ENCODE results near the gene SORCS2.

SORCS2 gene

GRCh38 chr4:7286798-7287197, 94.5 kb downstream of the SORCS2 start:
- no peak overlapping the region for H3K4me3 ChIP-seq (ENCODE audit: low read depth, low read length)
- TF ChIP-seq MYC (IDR thresholded peaks at IDR 0.05; ENCODE audit: low read depth, low read length) (no peak), MAX (IDR thresholded peaks at IDR 0.05; ENCODE audit: low read depth, low read length) (no peak), CTCF (IDR thresholded peaks at IDR 0.05; ENCODE audit: low read depth, low read length) (no peak), POLR2A (IDR thresholded peaks at IDR 0.05; ENCODE audit: extremely low read depth, insufficient read length) (no peak)
- no peak for DNase-seq (ENCODE audit: low read depth)

GRCh38 chr4:7287274-7287917, 95.1 kb downstream of the SORCS2 start:
- no peak for DNase-seq (ENCODE audit: low read depth)
- no peak for TF ChIP-seq MYC (IDR thresholded peaks at IDR 0.05; ENCODE audit: low read depth, low read length)
- no peak for TF ChIP-seq MAX (IDR thresholded peaks at IDR 0.05; ENCODE audit: low read depth, low read length)
- no peak for TF ChIP-seq POLR2A (IDR thresholded peaks at IDR 0.05; ENCODE audit: extremely low read depth, insufficient read length)
- no peak for TF ChIP-seq CTCF (IDR thresholded peaks at IDR 0.05; ENCODE audit: low read depth, low read length)

GRCh38 chr4:7287918-7288280, 95.6 kb downstream of the SORCS2 start:
- TF ChIP-seq CTCF (IDR thresholded peaks at IDR 0.05; ENCODE audit: low read depth, low read length) = no peak
- TF ChIP-seq MYC (IDR thresholded peaks at IDR 0.05; ENCODE audit: low read depth, low read length) = no peak
- no peak for TF ChIP-seq MAX (IDR thresholded peaks at IDR 0.05; ENCODE audit: low read depth, low read length)
- TF ChIP-seq POLR2A (IDR thresholded peaks at IDR 0.05; ENCODE audit: extremely low read depth, insufficient read length) = no peak

More at GRCh38 chr4:7287274-7287917, 95.1 kb downstream of the SORCS2 start:
- no peak overlapping the region for H3K4me3 ChIP-seq (ENCODE audit: low read depth, low read length)

GRCh38 chr4:7288751-7289523, 96.6 kb downstream of the SORCS2 start:
- H3K4me3 ChIP-seq (ENCODE audit: low read depth, low read length) = no peak overlapping the region
- DNase-seq (ENCODE audit: low read depth) = no peak
- TF ChIP-seq MAX (IDR thresholded peaks at IDR 0.05; ENCODE audit: low read depth, low read length) = no peak
- no peak for TF ChIP-seq CTCF (IDR thresholded peaks at IDR 0.05; ENCODE audit: low read depth, low read length)
- TF ChIP-seq MYC (IDR thresholded peaks at IDR 0.05; ENCODE audit: low read depth, low read length) = no peak
- no peak for TF ChIP-seq POLR2A (IDR thresholded peaks at IDR 0.05; ENCODE audit: extremely low read depth, insufficient read length)

More at GRCh38 chr4:7287918-7288280, 95.6 kb downstream of the SORCS2 start:
- H3K4me3 ChIP-seq (ENCODE audit: low read depth, low read length) = no peak overlapping the region
- no peak for DNase-seq (ENCODE audit: low read depth)

- TF ChIP-seq MYC (IDR thresholded peaks at IDR 0.05; ENCODE audit: low read depth, low read length) (no peak), POLR2A (IDR thresholded peaks at IDR 0.05; ENCODE audit: extremely low read depth, insufficient read length) (no peak), CTCF (IDR thresholded peaks at IDR 0.05; ENCODE audit: low read depth, low read length) (no peak), MAX (IDR thresholded peaks at IDR 0.05; ENCODE audit: low read depth, low read length) (no peak)
- H3K4me3 ChIP-seq (ENCODE audit: low read depth, low read length) = no peak overlapping the region
- no peak for DNase-seq (ENCODE audit: low read depth)
Measured at GRCh38 chr4:7289589-7289988, 97.3 kb downstream of the SORCS2 start.
